Stimulated activated memory B cell treated with anti-CD40 and anti-IgM and Interleukin-4, amounts not matched to agents 10 μg/mL and 1 μg/mL and 100 μg/mL, for 72 hours (primary cell): Measurements from ENCODE around the gene TMEM181.
"Not testable (repeated sequence)": the region's sequence is repeated elsewhere in the genome, so short reads cannot be mapped to it uniquely, and the experiment has no call there.

Experiments
- ATAC-seq: fragments of 150-1000 bp; cut with Tn5 transposase; 2 replicates; pipeline ENCODE4 v1.10.0; 2021
- H3K27ac Mint-ChIP-seq: one replicate; pipeline ENCODE4 v1.8.0; 2022; ENCODE audit warnings: mild to moderate bottlenecking, mixed read lengths
- H3K27me3 Mint-ChIP-seq: one replicate; pipeline ENCODE4 v1.8.0; 2022; ENCODE audit warnings: mixed read lengths
- H3K36me3 Mint-ChIP-seq: one replicate; pipeline ENCODE4 v1.8.0; 2022; ENCODE audit warnings: mixed read lengths
- H3K4me1 Mint-ChIP-seq: one replicate; pipeline ENCODE4 v1.8.0; 2022; ENCODE audit warnings: mixed read lengths
- H3K4me3 Mint-ChIP-seq: one replicate; pipeline ENCODE4 v1.8.0; 2022; ENCODE audit warnings: mild to moderate bottlenecking, moderate library complexity, mixed read lengths
- H3K9me3 Mint-ChIP-seq: one replicate; pipeline ENCODE4 v1.8.0; 2022; ENCODE audit warnings: mixed read lengths

The TMEM181 gene

DNA sequence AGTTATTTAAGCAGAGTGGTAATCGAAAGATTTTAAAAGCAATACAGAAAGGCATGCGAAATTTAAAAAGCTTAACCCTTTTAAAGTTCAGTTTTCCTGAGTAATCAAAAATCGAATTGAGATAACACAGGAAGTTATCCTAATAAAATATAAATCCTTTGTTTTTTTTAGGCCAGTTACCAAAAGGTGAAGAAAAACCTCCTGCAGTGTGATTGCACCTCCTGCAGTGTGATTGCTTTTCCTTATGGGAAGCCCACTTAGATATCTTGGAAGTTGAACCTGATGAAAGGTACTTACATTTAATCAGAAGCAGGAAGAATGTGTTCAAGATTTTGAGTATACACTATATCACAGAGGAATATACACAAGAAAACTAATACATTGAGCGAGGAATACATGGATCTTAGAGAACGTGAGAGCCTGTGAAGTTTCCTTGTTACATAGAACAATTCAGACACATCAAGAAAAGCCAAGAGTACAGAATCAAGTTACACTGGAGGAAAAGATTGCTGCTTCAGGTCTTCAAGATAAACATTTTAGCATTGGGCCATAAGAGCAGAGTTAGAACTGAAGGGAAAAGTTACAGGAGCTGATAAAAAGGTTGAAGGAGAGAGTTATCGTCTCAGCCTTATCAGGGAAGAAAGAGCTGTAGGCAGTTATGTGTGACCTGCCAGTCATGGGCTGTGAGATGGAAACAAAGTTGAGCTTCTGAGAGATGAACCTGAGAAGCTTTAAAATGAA, 7.7 kb upstream of the TMEM181 start:
- no peak for ATAC-seq
- Mint-ChIP-seq H3K27me3 (peaks cover 12% of the 10 kb centered on the region), H3K27ac (no peak overlapping the region), H3K4me3 (no peak overlapping the region), H3K36me3 (no peaks in the 10 kb centered on the region), H3K4me1 (no peaks in the 10 kb centered on the region), H3K9me3 (no peaks in the 10 kb centered on the region)

DNA sequence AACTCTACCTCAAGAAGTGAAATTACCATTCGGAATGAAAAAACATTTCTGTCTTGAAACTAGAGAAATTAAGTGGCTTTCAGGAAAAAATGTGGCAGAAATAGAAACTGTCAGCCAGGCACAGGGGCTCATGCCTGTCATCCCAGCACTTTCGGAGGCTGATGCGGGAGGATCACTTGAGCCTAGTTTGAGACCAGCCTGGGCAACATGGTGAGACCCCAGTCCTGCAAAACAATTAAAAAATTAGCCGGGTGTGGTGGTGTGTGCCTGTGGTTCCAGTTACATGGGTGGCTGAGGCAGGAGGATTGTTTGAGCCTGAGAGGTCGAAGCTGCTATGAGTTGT, 7.1 kb upstream of the TMEM181 start:
- Mint-ChIP-seq H3K4me3 (no peak overlapping the region), H3K9me3 (no peaks in the 10 kb centered on the region), H3K4me1 (no peaks in the 10 kb centered on the region), H3K27ac (no peak overlapping the region), H3K27me3 (peaks cover 10% of the 10 kb centered on the region), H3K36me3 (no peaks in the 10 kb centered on the region)
- no peak for ATAC-seq

DNA sequence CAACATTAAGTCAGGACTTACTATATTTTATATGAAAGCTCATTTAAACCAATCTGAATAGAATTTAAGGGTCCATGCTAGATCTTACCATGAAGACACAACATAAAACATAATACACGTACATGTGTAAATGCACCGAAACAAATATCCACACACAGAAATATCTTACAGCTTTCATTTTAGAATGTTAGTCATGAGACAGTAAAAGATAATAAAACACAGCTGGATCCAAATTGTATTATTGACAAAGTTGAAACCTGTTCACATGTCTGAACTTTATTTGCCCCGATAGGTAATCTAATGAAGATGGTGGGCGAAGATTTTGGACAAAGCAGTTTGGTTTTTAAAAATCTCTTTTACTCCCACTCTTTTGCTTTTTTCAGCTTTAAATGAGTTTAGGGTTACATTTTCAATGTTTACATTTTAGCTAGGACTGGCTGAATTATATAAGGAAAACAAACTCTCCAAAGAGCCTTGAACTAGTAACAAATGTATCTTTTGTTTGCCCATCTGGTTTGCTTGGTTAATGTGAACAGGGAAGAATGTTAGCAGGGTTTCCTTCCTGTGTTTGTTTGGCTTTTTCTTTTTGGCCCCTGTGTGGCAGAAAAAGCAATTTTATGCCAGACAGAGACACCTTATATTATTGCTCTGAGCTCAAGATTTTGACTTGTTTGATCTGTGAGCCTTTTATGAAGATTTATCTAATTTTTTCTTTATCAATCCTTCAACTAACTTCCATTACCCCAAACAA, 5.1 kb upstream of the TMEM181 start:
- ATAC-seq = no peak
- H3K9me3 Mint-ChIP-seq = no peaks in the 10 kb centered on the region
- no peaks in the 10 kb centered on the region for H3K4me1 Mint-ChIP-seq
- H3K27me3 Mint-ChIP-seq = no peaks in the 10 kb centered on the region
- H3K36me3 Mint-ChIP-seq = no peaks in the 10 kb centered on the region
- H3K27ac Mint-ChIP-seq = no peak overlapping the region
- no peak overlapping the region for H3K4me3 Mint-ChIP-seq

DNA sequence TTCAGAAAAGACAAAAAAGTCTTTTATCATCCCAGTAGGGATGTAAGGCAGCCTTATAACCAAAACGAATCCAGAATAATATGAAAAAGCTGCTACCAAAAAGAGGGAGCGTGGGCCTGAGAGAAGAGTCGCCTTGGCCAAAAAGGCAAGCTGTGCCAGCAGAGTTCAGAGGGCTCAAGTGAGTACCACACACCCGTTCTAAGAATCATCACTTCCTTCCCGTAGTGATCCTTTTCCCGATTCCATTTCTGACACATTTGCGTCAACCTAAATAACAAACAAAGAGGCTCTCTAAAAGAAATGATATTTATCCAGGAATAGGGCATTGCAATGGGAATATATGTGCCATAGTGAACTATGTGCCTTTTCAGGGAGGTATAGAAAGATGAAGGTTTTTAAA, 3.8 kb upstream of the TMEM181 start:
- H3K36me3 Mint-ChIP-seq = no peaks in the 10 kb centered on the region
- no peak overlapping the region for H3K4me3 Mint-ChIP-seq
- H3K9me3 Mint-ChIP-seq = no peaks in the 10 kb centered on the region
- H3K27ac Mint-ChIP-seq = no peak overlapping the region
- ATAC-seq = no peak
- peaks cover 7% of the 10 kb centered on the region for H3K4me1 Mint-ChIP-seq
- no peaks in the 10 kb centered on the region for H3K27me3 Mint-ChIP-seq

DNA sequence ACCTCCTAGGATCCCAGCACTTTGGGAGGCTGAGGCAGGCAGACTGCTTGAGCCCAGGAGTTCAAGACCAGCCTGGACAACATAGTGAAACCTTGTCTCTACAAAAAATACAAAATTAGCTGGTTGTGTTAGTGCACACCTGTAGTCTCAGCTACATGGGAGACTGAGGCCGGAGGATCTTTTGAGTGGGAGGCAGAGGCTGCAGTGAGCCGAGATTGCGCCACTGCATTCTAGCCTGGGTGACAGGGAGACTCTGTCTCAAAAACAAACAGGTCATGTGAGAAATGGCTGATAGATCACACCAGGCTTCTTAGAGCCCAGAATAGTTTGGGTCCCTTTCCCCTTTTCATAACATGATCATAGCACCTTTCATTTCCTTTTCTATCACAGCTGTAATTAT, 2.8 kb upstream of the TMEM181 start:
- H3K27ac Mint-ChIP-seq, H3K36me3 Mint-ChIP-seq, H3K9me3 Mint-ChIP-seq, H3K4me3 Mint-ChIP-seq, ATAC-seq, H3K27me3 Mint-ChIP-seq: not testable (repeated sequence)
- H3K4me1 Mint-ChIP-seq = peaks cover 17% of the 10 kb centered on the region

DNA sequence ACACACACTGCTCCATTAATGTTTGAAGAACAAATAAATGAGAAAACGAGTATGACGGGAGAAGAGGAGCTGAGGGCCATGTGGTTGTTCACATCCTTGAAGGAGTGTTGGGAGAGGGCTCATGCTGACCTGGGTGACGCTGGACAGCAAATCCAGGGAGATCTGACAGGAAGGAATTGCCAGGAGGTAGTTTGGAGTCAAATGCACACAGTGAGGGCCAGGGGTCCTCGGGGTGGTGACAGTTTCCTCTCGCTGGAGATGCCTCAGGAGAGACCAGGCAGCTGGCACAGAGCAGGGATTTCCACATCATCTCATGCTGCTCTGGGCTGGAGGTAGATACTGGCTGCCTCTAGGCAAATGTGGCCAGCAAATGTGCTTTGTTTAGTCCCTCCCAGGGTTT, 2.0 kb upstream of the TMEM181 start:
- no peak overlapping the region for H3K4me3 Mint-ChIP-seq
- no peak for ATAC-seq
- no peaks in the 10 kb centered on the region for H3K36me3 Mint-ChIP-seq
- no peak overlapping the region for H3K27ac Mint-ChIP-seq
- no peaks in the 10 kb centered on the region for H3K27me3 Mint-ChIP-seq
- no peaks in the 10 kb centered on the region for H3K9me3 Mint-ChIP-seq
- H3K4me1 Mint-ChIP-seq = peaks cover 21% of the 10 kb centered on the region

DNA sequence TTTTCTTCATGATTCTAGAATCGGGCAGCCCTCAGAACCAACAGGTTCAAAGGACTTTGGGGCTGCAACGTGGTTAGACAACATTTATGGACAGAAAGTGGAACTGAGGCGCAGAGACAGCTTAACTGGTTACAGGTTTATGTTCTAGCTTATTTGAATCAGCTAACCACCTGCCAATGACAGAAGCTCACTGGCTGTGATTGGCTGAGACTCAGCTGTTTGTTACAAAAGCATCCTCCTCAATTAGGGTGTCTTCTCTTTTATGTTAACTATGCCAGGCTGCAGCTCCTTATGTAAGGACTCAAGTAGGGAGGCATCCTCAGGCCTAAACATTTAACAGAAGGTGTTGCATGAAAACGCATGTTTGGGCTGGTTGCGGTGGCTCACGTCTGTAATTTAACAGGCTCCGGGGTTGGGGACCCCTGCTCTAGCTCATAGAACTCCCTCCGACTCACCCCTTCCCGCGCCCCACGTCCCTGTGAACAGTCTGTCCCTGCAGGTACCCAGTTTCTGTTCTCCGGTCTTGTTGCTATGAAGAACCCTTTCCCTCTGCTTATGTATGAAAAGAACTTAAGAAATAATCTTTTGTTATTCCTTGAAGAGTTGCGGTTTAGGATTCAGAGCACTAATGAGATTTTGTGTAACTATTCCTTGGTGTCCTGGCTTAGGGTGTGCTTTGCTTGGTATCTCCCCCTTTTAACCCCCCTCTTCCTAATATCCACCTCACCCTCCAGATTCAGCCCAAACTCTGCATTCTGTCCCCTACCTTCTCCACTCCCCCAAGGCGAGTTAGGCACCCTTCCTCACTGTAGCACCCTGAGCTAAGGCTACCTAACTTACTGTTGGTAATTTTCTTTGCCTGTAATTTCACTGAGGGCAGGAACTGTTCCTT, 1.2 kb upstream of the TMEM181 start:
- H3K9me3 Mint-ChIP-seq = no peaks in the 10 kb centered on the region
- H3K36me3 Mint-ChIP-seq = no peaks in the 10 kb centered on the region
- no peaks in the 10 kb centered on the region for H3K27me3 Mint-ChIP-seq
- peaks cover 21% of the 10 kb centered on the region for H3K4me1 Mint-ChIP-seq
- no peak overlapping the region for H3K4me3 Mint-ChIP-seq
- no peak for ATAC-seq
- peak overlapping the region; percentile 86 for H3K27ac Mint-ChIP-seq

DNA sequence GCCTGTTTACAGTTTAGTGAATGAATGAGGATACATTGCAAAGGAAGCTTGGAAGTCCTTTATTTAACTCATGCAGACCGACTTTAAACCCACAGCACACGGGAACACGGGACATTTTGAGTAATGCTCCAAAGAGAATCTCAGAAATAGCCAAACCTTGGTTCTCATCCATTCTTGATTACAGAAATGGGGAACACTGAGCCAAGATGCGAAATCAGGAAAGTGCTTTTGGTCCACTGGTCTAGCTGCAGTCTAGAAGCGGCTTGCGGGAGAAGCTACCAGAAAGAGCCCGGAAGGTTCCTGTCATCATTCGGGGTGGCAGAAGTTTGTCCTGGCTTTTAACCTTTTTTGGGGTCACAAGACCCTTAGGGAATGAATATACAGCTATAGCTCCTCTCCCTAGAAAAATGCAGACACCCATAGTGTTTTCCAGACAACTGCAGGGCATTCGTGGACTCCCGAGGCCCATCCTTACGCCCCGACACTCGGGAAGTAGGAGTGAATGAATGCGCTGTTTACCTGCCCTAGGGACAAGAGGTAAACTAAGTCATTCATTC, 475 bp upstream of the TMEM181 start:
- no peak for ATAC-seq

DNA sequence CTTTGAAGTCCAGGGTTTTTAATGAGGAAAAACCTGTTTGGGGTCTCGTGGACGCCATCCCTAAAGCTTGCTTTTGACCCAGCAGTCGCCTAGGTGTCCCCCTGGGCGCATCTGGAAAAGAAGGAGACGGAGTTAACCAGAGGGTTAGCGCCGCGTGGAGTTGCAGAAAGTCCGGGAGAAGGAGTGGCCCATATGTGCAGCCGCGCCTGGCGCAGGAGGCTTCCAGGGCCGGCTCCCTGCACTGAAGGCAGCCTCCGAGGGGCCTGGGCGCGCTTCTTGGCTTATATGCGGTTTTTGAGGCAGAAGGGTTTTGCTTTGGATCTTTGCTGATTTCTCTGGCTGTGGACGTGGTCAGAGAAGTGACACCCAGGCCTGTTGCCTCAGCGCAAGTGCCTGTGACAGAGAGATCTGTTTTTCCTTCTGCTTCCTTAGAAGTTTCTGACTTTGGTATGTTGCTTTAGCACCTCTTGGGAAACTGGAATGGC, 987 bp downstream of the TMEM181 start:
- Mint-ChIP-seq H3K4me1 (peaks cover 30% of the 10 kb centered on the region), H3K36me3 (peaks cover under 1% of the 10 kb centered on the region), H3K4me3 (peak overlapping the region; percentile 91), H3K27ac (peak overlapping the region; percentile 86), H3K9me3 (no peaks in the 10 kb centered on the region), H3K27me3 (no peaks in the 10 kb centered on the region)
- ATAC-seq = no peak

More for the DNA sequence above, 475 bp upstream of the TMEM181 start:
- Mint-ChIP-seq H3K27ac (peak overlapping the region; percentile 86), H3K36me3 (no peaks in the 10 kb centered on the region), H3K4me1 (peaks cover 21% of the 10 kb centered on the region), H3K4me3 (peak overlapping the region; percentile 91), H3K27me3 (no peaks in the 10 kb centered on the region), H3K9me3 (no peaks in the 10 kb centered on the region)

DNA sequence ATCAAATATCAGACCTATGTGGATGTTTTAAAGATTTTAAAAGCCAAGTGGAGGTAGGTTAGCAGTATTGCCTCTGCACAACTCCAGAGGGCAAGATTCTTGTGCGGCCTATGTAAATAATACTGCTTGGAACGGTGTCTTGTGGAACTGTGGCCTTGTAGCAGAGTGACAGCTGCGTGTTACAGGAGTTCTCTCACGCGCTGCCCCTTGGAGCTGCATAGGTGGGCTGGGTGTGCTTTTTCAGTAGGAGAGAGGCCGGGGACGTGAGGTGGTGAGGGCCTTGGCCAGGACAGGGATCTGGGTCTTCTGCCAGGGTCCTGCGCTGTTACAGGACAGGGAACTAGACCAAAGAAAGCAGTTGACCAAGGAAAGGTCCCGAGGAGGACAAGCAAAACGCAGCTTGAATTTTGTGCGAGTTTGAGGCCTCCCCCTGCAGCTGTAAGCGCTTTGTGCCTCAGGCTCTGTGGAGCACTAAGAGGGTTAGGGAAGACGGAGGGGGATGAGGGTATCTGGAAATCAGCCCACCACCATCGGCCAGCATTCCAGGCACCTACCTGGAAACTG, 1.5 kb downstream of the TMEM181 start:
- no peaks in the 10 kb centered on the region for H3K9me3 Mint-ChIP-seq
- H3K36me3 Mint-ChIP-seq = peaks cover 6% of the 10 kb centered on the region
- peak overlapping the region; percentile 91 for H3K4me3 Mint-ChIP-seq
- no peaks in the 10 kb centered on the region for H3K27me3 Mint-ChIP-seq
- H3K4me1 Mint-ChIP-seq = peaks cover 35% of the 10 kb centered on the region
- peak overlapping the region; percentile 86 for H3K27ac Mint-ChIP-seq
- no peak for ATAC-seq

DNA sequence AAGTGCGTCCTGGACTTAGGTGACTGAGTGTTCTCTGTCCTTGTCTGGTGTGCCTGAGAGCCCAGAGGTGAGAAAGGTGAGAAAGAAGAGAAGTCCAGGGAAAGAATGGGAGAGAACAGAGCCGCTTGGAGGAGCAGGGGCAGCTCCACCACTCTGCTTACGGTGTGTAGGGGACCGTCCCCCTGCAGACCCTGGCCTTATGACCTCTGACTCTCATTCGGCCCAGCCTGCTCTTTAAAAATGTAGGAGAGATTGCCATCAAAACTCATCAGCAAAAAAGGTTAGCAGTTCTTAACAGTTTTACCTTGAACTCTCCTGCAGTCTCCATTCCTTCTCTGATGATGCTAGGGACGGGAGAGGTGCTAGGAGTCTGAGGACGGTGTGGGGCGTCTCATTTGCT, 2.0 kb downstream of the TMEM181 start:
- peak overlapping the region; percentile 86 for H3K27ac Mint-ChIP-seq

DNA sequence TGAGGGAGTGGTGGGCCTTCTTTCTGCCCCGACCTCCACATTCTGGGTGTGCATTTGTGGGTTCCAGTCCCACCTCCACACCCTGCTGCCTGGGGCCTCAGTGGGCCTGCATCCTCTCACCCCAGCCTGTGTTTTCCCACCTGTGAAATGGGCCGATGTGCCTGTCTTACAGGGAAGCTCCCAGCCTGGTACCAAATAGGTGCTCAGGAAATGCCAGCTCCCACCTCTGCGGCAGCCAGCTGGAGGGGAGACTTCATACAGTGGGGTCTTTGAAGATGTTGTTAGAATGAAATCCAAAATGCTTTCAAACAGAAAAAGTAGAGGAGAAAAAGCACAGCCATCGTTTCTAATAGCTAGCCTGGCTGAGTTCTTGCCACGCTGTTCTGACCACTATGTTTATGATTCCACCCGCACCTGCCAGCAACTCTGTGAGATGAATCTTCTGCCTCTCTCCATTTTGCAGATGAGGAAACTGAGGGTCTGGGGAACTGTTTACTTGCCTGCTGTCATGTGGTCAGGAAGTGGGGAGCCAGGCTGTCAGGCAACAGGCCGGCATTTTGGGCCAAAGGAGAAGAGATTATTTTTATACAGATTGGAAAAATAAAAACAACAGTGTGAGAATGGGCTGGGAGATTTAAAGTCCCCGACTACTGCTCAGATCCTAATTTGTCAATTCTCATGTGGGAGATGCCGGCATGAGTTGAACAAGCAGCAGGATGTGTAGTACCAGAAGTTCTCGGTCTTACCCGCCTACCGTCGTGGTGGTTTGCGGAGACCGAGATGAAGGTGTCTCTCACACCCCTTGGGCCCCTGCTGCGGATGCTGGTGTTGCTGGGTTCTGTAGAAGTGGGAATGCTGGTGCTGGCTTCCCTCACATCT, 4.6 kb downstream of the TMEM181 start:
- Mint-ChIP-seq H3K4me1 (peaks cover 54% of the 10 kb centered on the region), H3K27me3 (no peaks in the 10 kb centered on the region), H3K9me3 (no peaks in the 10 kb centered on the region), H3K36me3 (peaks cover 11% of the 10 kb centered on the region), H3K4me3 (no peak overlapping the region), H3K27ac (no peak overlapping the region)
- ATAC-seq = no peak

More for the DNA sequence above, 2.0 kb downstream of the TMEM181 start:
- H3K9me3 Mint-ChIP-seq = no peaks in the 10 kb centered on the region
- H3K27me3 Mint-ChIP-seq = no peaks in the 10 kb centered on the region
- H3K36me3 Mint-ChIP-seq = peaks cover 11% of the 10 kb centered on the region
- H3K4me3 Mint-ChIP-seq = no peak overlapping the region
- no peak for ATAC-seq
- peaks cover 40% of the 10 kb centered on the region for H3K4me1 Mint-ChIP-seq

DNA sequence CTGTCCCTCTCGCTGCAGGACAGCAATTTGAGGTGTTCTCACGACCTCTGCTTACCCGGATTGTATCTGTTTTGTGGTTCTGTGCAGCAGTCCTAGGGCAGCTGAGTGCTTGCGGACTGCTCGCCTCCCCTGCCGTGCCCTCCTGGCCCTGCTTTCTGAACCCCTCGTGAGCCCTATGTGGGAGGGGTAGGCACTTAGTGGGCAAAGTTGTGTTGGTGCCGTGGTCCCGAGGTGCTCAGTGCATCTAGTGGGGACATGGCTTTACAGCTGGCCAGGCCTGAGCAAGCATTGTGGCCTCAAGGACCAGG, 5.2 kb downstream of the TMEM181 start:
- peaks cover 54% of the 10 kb centered on the region for H3K4me1 Mint-ChIP-seq
- no peak overlapping the region for H3K27ac Mint-ChIP-seq
- H3K4me3 Mint-ChIP-seq = no peak overlapping the region
- no peaks in the 10 kb centered on the region for H3K9me3 Mint-ChIP-seq
- peaks cover 11% of the 10 kb centered on the region for H3K36me3 Mint-ChIP-seq
- ATAC-seq = no peak
- no peaks in the 10 kb centered on the region for H3K27me3 Mint-ChIP-seq

DNA sequence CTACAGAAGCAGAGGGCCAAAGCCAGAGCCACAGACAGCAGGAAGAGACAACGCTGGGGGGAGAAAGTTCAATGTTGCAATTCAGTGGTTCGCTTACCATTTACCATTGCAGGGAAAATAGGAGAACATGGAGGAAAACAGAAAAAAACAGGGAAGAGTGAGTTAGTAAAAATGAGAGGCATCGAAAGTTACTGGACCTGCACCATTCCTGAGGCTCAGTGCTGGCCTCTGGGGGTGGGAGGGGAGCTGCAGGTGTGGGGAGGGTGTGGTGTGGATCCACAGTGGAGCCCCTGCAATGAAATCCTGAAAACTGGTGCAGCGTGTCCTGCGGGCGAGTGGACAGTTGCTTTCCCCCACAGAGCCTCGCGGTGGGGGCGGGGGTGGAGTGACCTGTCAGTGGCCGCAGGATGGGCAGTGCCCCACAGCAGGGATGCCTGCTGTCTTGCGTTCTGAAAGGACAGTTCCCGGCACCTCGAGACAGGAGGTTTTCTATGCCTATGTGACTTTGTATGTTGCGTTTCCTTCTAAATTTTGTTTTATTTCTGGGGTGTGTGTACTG, 5.7 kb downstream of the TMEM181 start:
- H3K27me3 Mint-ChIP-seq = no peaks in the 10 kb centered on the region
- no peaks in the 10 kb centered on the region for H3K9me3 Mint-ChIP-seq
- H3K4me1 Mint-ChIP-seq = peaks cover 53% of the 10 kb centered on the region
- no peak for ATAC-seq
- H3K4me3 Mint-ChIP-seq = no peak overlapping the region
- H3K36me3 Mint-ChIP-seq = peaks cover 15% of the 10 kb centered on the region
- peak overlapping the region; percentile 11 for H3K27ac Mint-ChIP-seq
